HEK293 (cell line): ENCODE results near the gene MARK4.

ENCODE experiments used
- CTCF ChIA-PET: fragments of 350-600 bp; formaldehyde crosslinking; extraction: SDS; loops from one replicate; lab custom pipeline; 2021; ENCODE audit warnings: antibody characterized with exemption; lab: Yijun Ruan, JAX
- POLR2A ChIA-PET: fragments of 300-600 bp; formaldehyde crosslinking; extraction: SDS; loops from one replicate; lab custom pipeline; 2020; ENCODE audit warnings: antibody characterized with exemption, inconsistent platforms; lab: Yijun Ruan, JAX
- H3K27ac ChIP-seq: fragments of 200-500 bp; sonication (Bioruptor generic); 2 replicates; pipeline ENCODE4 v1.5.1; 2014; ENCODE audit warnings: low read depth, low read length, control low read depth, inconsistent platforms; ENCODE audit errors: extremely low read depth
- H3K36me3 ChIP-seq, 2 experiments: fragments of 200-500 bp in 1 of 2; sonication (Bioruptor generic) in 1 of 2; 1 replicate in 1 of 2; 2 replicates in 1 of 2; pipeline ENCODE4 v1.5.1; 2014 to 2017; ENCODE audit warnings: inconsistent platforms in 2 of 2, low read length in 2 of 2; ENCODE audit not compliant: control insufficient read depth in 2 of 2, insufficient read depth in 1 of 2
- H3K4me1 ChIP-seq: fragments of 200-500 bp; sonication (Bioruptor generic); 2 replicates; pipeline ENCODE4 v1.5.1; 2014; ENCODE audit warnings: mild to moderate bottlenecking, low read length, inconsistent platforms; ENCODE audit not compliant: control insufficient read depth, insufficient read depth
- H3K4me3 ChIP-seq: 2 replicates; pipeline ENCODE4 v1.5.1; 2011; ENCODE audit warnings: low read depth, mild to moderate bottlenecking, control low read depth, low read length, moderate library complexity
- H3K9me3 ChIP-seq: fragments of 200-500 bp; sonication (Bioruptor generic); 2 replicates; pipeline ENCODE4 v1.5.1; 2014; ENCODE audit warnings: low read depth, low read length, inconsistent platforms; ENCODE audit not compliant: control insufficient read depth, insufficient read depth
- GLIS2 ChIP-seq: fragments of 450-650 bp; formaldehyde crosslinking; IDR thresholded peaks from 2 replicates; pipeline ENCODE4 v1.5.1; 2016; ENCODE audit warnings: missing biosample characterization, missing genetic modification characterization
- SCRT2 ChIP-seq: fragments of 450-650 bp; formaldehyde crosslinking; IDR thresholded peaks from 2 replicates; pipeline ENCODE4 v1.5.1; 2016; ENCODE audit warnings: missing biosample characterization, missing genetic modification characterization
- ZNF555 ChIP-seq: fragments of 450-650 bp; formaldehyde crosslinking; conservative IDR thresholded peaks from 2 replicates; pipeline ENCODE4 v1.5.1; 2017; ENCODE audit warnings: missing biosample characterization, mild to moderate bottlenecking, missing genetic modification characterization, inconsistent platforms
- ZNF670 ChIP-seq: fragments of 450-650 bp; formaldehyde crosslinking; IDR thresholded peaks from 2 replicates; pipeline ENCODE4 v1.5.1; 2016; ENCODE audit warnings: missing biosample characterization, missing genetic modification characterization, low read depth
- ZSCAN23 ChIP-seq: fragments of 450-650 bp; formaldehyde crosslinking; IDR thresholded peaks from 2 replicates; pipeline ENCODE4 v1.5.1; 2016; ENCODE audit warnings: missing biosample characterization, missing genetic modification characterization
- TF ChIP-seq, protein P1 (sequence below): fragments of 450-650 bp; formaldehyde crosslinking; IDR thresholded peaks from 2 replicates; pipeline ENCODE4 v1.5.1; 2016; ENCODE audit warnings: missing biosample characterization, missing genetic modification characterization
- TF ChIP-seq, protein P2 (sequence below): fragments of 450-650 bp; formaldehyde crosslinking; IDR thresholded peaks from 2 replicates; pipeline ENCODE4 v1.5.1; 2016; ENCODE audit warnings: missing biosample characterization, missing genetic modification characterization

The MARK4 gene

DNA sequence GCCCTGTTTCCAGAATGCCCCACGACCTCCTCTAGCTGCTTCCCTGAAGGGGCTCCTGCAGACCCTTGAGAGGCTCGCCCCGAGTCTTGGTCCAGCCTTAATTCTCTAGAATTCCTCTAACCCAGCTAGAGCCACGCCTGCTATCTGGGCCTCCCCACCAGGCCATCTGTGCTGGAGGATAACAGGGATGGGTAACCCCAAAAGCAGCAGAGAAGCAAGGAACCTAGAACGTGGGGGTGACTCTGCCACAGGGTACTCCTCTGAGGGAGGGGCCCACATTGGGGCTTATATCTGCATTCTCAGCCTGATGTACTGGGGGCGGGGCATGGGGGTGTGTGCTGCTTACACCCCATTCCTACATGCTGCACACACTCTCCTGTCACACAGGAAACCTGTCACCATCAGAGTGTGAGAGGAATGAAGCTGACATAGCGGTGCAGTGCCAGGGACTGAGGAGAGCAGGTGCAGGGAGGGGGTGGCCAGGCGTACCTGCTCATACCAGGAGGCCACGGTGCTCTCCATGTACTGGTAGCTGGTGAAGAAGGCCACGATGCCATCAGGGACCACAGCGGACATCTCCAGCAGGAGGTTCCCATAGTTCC is 103.3 kb downstream of the MARK4 start:
- Histone ChIP-seq H3K27ac (no peak overlapping the region), H3K9me3 (no peaks in the 10 kb centered on the region), H3K4me3 (no peak overlapping the region), H3K36me3 (peaks cover 34 to 95% of the 10 kb centered on the region in 2 experiments), H3K4me1 (no peaks in the 10 kb centered on the region)
- TF ChIP-seq, protein P1, sequence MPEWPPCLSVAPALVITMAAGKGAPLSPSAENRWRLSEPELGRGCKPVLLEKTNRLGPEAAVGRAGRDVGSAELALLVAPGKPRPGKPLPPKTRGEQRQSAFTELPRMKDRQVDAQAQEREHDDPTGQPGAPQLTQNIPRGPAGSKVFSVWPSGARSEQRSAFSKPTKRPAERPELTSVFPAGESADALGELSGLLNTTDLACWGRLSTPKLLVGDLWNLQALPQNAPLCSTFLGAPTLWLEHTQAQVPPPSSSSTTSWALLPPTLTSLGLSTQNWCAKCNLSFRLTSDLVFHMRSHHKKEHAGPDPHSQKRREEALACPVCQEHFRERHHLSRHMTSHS (tag by site-specific recombination), result no peak
- TF ChIP-seq ZNF670 (tag by site-specific recombination), result no peak
- TF ChIP-seq ZNF555 (tag by site-specific recombination), result no peak
- no peak for TF ChIP-seq ZSCAN23 (tag by site-specific recombination)
- TF ChIP-seq, protein P2, sequence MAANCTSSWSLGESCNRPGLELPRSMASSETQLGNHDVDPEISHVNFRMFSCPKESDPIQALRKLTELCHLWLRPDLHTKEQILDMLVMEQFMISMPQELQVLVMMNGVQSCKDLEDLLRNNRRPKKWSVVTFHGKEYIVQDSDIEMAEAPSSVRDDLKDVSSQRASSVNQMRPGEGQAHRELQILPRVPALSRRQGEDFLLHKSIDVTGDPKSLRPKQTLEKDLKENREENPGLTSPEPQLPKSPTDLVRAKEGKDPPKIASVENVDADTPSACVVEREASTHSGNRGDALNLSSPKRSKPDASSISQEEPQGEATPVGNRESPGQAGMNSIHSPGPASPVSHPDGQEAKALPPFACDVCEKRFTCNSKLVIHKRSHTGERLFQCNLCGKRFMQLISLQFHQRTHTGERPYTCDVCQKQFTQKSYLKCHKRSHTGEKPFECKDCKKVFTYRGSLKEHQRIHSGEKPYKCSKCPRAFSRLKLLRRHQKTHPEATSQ (tag by site-specific recombination), result no peak
- TF ChIP-seq SCRT2 (tag by site-specific recombination), result no peak
- no peak for TF ChIP-seq GLIS2 (tag by site-specific recombination)
- ChIA-PET POLR2A (interaction anchor here (0.6 kb wide), 1 partner anchor 103 kb away, joined by 3 read pairs; no protein-coding TSS in a partner anchor), CTCF (interaction anchor here (1.6 kb wide), 1 partner anchor 16 kb away, joined by 9 read pairs; no protein-coding TSS in a partner anchor)
